Femur (tissue), 1 donor: ENCODE data around the gene MFGE8.

Source experiments
- DNase-seq: peaks from one replicate; pipeline ENCODE4 v3.0.0-alpha.2; 2017

Gene MFGE8

GRCh38 chr15:88871313-88871712, 41.9 kb downstream of the MFGE8 start:
- no peak for DNase-seq

- DNase-seq, result no peak
These were observed 46.8 kb downstream of the MFGE8 start for GRCh38 chr15:88866295-88866881.

- no peak for DNase-seq
These were observed 47.6 kb downstream of the MFGE8 start for GRCh38 chr15:88865498-88866099.

GRCh38 chr15:88864861-88865497, 48.2 kb downstream of the MFGE8 start:
- DNase-seq, result no peak

- DNase-seq, result no peak
These were observed 49.8 kb downstream of the MFGE8 start for GRCh38 chr15:88863412-88863811.

GRCh38 chr15:88860212-88860611, 53.0 kb downstream of the MFGE8 start:
- no peak for DNase-seq

GRCh38 chr15:88859550-88859949, 53.6 kb downstream of the MFGE8 start:
- no peak for DNase-seq

- no peak for DNase-seq
These were observed 54.2 kb downstream of the MFGE8 start for GRCh38 chr15:88858934-88859333.

GRCh38 chr15:88852476-88852875, 60.7 kb downstream of the MFGE8 start:
- no peak for DNase-seq

- DNase-seq, result no peak
These were observed 63.7 kb downstream of the MFGE8 start for GRCh38 chr15:88849376-88850072.
